Omental fat pad (tissue), 4 donors: ENCODE measurements around the gene SMAD3. TPM values are rescaled to one million over a fixed set of nuclear protein-coding genes. Genes with fewer than 3 reads are reported as not detected.

Experiments used
- ATAC-seq: fragments of 150-250 bp; one replicate; pipeline ENCODE4 v1.9.1; 2016; ENCODE audit warnings: mild to moderate bottlenecking, moderate library complexity; ENCODE audit not compliant: low FRiP score
- DNase-seq: peaks from one replicate; pipeline ENCODE4 v3.0.0-alpha.2; 2019; ENCODE audit warnings: low spot score
- CTCF ChIP-seq, 3 donors: fragments of 450-650 bp; IDR thresholded peaks; one replicate each; pipeline ENCODE4 v1.5.1; 2016 to 2017; ENCODE audit warnings: antibody characterized with exemption in 3 of 3, mild to moderate bottlenecking in 3 of 3, moderate library complexity in 2 of 3
- total RNA-seq, 4 donors: library from RNA; depleted of rRNA; stranded (reverse); fragments of >200 nt; gene quantifications; one replicate each; pipeline ENCODE4 v1.1.0, GENCODE V29; 2016

Gene SMAD3
- total RNA-seq, 4 donors from 2014 or later: 30.9 to 58.1 (median 49.9) TPM

DNA sequence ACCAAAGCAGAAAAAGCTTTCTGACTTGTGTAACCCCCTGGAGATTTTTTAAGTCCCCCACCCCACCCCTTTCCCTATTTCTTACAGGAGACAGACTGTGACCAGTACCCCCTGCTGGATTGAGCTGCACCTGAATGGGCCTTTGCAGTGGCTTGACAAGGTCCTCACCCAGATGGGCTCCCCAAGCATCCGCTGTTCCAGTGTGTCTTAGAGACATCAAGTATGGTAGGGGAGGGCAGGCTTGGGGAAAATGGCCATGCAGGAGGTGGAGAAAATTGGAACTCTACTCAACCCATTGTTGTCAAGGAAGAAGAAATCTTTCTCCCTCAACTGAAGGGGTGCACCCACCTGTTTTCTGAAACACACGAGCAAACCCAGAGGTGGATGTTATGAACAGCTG is 124.9 kb downstream of the SMAD3 start:
- ATAC-seq: no peak
- DNase-seq: no peak
- no peak for TF ChIP-seq CTCF (IDR thresholded peaks at IDR 0.05)

DNA sequence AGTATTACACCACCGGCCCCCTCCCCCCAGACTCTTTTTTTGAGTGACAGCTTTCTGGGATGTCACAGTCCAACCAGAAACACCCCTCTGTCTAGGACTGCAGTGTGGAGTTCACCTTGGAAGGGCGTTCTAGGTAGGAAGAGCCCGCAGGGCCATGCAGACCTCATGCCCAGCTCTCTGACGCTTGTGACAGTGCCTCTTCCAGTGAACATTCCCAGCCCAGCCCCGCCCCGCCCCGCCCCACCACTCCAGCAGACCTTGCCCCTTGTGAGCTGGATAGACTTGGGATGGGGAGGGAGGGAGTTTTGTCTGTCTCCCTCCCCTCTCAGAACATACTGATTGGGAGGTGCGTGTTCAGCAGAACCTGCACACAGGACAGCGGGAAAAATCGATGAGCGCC is 125.4 kb downstream of the SMAD3 start:
- ATAC-seq (no peak), DNase-seq (no peak)
- TF ChIP-seq CTCF (IDR thresholded peaks at IDR 0.05): no peak

DNA sequence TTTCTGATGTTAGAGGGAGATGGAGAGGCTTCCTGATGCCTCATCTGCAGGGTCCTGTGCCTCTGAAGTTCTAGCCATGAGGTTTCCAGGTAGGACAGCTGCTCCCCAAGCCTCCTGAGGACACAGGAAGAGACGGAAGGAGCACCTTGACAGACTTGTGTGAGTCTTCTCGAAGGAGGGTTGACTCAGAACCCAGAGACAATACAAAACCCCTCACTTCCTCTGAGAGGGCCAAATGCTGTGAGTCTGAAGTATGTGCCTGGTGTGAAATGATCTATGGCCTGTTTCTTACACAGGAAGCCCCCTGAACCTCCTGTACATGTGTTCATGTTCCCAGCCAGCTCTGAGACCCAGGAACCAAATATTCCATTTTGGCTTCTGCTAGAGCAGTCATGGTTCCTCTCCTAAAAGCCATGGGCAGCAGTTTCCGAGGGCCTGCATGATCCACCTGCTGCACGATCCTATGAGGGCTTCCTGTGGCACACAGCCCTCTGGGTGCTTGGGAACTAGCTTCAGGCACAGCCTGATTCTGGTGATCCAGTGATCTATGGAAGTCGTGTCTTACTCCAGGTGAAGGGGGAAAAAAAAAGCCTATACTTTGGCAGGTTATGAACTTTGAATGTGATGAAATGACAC is 126.9 kb downstream of the SMAD3 start:
- no peak for ATAC-seq
- DNase-seq: no peak
- TF ChIP-seq CTCF (IDR thresholded peaks at IDR 0.05): no peak

DNA sequence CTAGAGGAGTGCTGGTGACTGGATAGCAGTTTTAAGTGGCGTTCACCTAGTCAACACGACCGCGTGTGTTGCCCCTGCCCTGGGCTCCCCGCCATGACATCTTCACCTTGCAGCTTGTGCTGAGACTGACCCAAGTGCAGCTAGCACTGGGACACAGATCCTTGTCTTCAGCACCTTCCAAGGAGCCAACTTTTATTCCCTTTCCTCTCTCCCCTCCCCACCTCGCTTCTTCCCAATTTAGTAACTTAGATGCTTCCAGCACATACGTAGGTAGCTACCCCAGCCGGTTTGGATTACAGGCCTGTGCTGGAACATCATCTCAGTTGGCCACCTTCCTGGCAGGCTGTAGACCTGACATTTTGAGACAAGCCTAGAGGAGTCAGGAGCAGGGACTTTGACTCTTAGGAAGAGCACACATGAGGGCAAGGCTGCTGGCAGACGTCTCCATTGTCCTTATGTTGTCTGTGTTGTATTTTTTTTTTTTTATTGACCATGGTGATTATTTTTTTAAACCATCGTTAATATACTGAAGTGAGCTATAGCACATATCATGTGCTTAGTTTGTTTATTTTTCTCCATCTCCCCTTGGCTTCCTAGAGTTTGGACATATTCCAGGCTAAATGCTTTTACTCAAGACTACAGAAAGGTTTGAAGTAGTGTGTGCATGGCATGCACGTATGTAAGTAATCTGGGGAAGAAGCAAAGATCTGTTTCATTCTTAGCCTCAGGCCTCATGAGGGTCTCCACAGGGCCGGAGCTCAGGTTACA is 128.0 kb downstream of the SMAD3 start:
- ATAC-seq (no peak), DNase-seq (no peak)
- TF ChIP-seq CTCF (IDR thresholded peaks at IDR 0.05): no peak

GRCh38 chr15:67194171-67195114 is 129.0 kb downstream of the SMAD3 start:
- TF ChIP-seq CTCF (IDR thresholded peaks at IDR 0.05): no peak
- ATAC-seq: no peak
- no peak for DNase-seq

DNA sequence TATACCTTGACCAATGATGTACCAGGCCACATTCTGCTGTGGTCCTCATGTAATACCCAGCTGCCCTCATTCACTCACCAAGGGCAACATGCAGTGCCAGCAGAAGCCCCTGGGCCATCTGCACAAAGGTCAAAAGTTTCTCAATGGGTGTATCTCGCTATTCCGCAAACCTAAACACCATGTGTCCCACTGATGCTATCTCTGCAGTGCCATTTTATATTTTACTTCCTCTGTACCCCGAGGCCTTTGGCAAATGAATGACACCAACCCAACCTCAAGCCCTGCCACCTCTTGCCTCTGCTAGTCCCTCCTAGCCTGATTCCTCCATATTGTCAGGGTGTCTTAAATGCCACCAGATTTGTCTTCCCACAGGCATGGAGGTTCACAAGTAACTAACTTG is 129.9 kb downstream of the SMAD3 start:
- TF ChIP-seq CTCF (IDR thresholded peaks at IDR 0.05): no peak
- ATAC-seq: no peak
- no peak for DNase-seq
